Adrenal gland (tissue), 12 donors: ENCODE data around the gene CUL1. TPM values are rescaled to one million over a fixed set of nuclear protein-coding genes. Genes with fewer than 3 reads are reported as not detected.
A peak's percentile ranks its signal among the peaks of the same experiment; 100 is the strongest.

Experiments
- DNase-seq, 7 donors: peaks; one replicate each; pipeline ENCODE4 v3.0.0-alpha.2; 2019 to 2020
- H3K27ac ChIP-seq, 5 donors: fragments of 200-600 bp; sonication (generic) in 4 of 5; 1 replicate in 3 of 5; 2 replicates in 2 of 5; pipeline versions ENCODE4 v1.5.1 to v1.8.0; 2016 to 2020; ENCODE audit warnings: mild to moderate bottlenecking in 1 of 5
- H3K27me3 ChIP-seq: fragments of 200-600 bp; 2 replicates; pipeline ENCODE4 v1.8.0; 2021
- H3K36me3 ChIP-seq, 2 donors: fragments of 200-600 bp; replicated peaks in 1 of 2; 1 replicate in 1 of 2; 2 replicates in 1 of 2; pipeline versions ENCODE4 v1.5.1 to v1.8.0; 2018 to 2022
- H3K4me1 ChIP-seq, 2 donors: fragments of 200-600 bp; replicated peaks in 1 of 2; 1 replicate in 1 of 2; 2 replicates in 1 of 2; pipeline versions ENCODE4 v1.5.1 to v1.8.0; 2018 to 2021
- H3K4me3 ChIP-seq, 4 donors: fragments of 200-600 bp; sonication (generic) in 3 of 4; one replicate each; pipeline ENCODE4 v1.5.1; 2016 to 2018
- H3K9me3 ChIP-seq, 3 donors: fragments of 200-600 bp; sonication (generic) in 1 of 3; replicated peaks in 1 of 3; 1 replicate in 2 of 3; 2 replicates in 1 of 3; pipeline versions ENCODE4 v1.5.1 to v1.8.0; 2016 to 2021
- POLR2A ChIP-seq, 2 donors: fragments of 450-650 bp; IDR thresholded peaks; one replicate each; pipeline ENCODE4 v1.6.1; 2017; ENCODE audit warnings: antibody characterized with exemption in 2 of 2, mild to moderate bottlenecking in 2 of 2, moderate library complexity in 1 of 2
- WGBS, 4 donors: extraction: QIAGEN DNeasy Blood & Tissue Kit in 2 of 4; methylation state at CpG; one replicate each; pipeline versions ENCODE4 v1.1.5 to v1.1.7; 2013 to 2017; 5-methylcytosine and 5-hydroxymethylcytosine counted together
- intact Hi-C, 2 donors: fragments of 100-400 bp; cut with DNase I; formaldehyde crosslinking; loops; one replicate each; pipeline versions ENCODE4 v1.14.1 to v1.15.0; 2022 to 2023
- polyA plus RNA-seq, 3 donors: library from polyadenylated mRNA; stranded (reverse); fragments of 200-250 nt in 2 of 3; fragments of 350-450 nt in 1 of 3; fragmentation: Illumina TruSeq in 1 of 3; extraction: RNeasy Lipid Tissue Mini Kit (QIAGEN cat#74804) in 1 of 3; gene quantifications; one replicate each; pipeline ENCODE4 v1.2.3, GENCODE V29; 2013 to 2014
- total RNA-seq, 9 donors: library from RNA; depleted of rRNA in 4 of 9; stranded (reverse); fragments of >200 nt in 4 of 9; fragments of 120-200 nt in 1 of 9; fragmentation: NEBNext Ultra II Directional in 1 of 9; extraction: Animal tissue kit (Norgen Biotek cat#: 25700) in 1 of 9; gene quantifications; one replicate each; pipeline versions ENCODE4 v1.1.0 to v1.2.4, GENCODE V29; 2013 to 2023
- TF ChIP-seq, protein P1 (sequence below), 6 experiments: fragments of 450-650 bp in 4 of 6; fragments of 200-600 bp in 2 of 6; sonication (generic) in 1 of 6; IDR thresholded peaks; 1 replicate in 5 of 6; 2 replicates in 1 of 6; pipeline versions ENCODE4 v1.5.1 to v1.8.0; 2016 to 2021; ENCODE audit warnings: antibody characterized with exemption in 6 of 6, mild to moderate bottlenecking in 2 of 6, moderate library complexity in 1 of 6
- donor health status: healthy with polysubstance abuse.
- donor health status: Bipolar disorder and iron deficiency.
- donor health status: DM: yes; HTN: yes; CAD: no.
- donor health status: DM: no; HTN: no; CAD: no.
- donor health status: DM: no; HTN: no; CAD: no.
- donor health status: DM: yes; HTN: yes; CAD: no.

The CUL1 gene
- total and polyA plus RNA-seq, 12 donors = 20.8 to 106 (median 38.2) TPM

GRCh38 chr7:148838905-148839304 is 140.2 kb downstream of the CUL1 start:
- WGBS, 4 donors = 74 to 86% (median 79%) methylated on average over 2 of the region's 2 CpGs
- H3K4me3 ChIP-seq = no peak overlapping the region
- H3K9me3 ChIP-seq = no peaks in the 10 kb centered on the region
- H3K27ac ChIP-seq = no peak overlapping the region
- H3K36me3 ChIP-seq = no peaks in the 10 kb centered on the region
- TF ChIP-seq, protein P1, sequence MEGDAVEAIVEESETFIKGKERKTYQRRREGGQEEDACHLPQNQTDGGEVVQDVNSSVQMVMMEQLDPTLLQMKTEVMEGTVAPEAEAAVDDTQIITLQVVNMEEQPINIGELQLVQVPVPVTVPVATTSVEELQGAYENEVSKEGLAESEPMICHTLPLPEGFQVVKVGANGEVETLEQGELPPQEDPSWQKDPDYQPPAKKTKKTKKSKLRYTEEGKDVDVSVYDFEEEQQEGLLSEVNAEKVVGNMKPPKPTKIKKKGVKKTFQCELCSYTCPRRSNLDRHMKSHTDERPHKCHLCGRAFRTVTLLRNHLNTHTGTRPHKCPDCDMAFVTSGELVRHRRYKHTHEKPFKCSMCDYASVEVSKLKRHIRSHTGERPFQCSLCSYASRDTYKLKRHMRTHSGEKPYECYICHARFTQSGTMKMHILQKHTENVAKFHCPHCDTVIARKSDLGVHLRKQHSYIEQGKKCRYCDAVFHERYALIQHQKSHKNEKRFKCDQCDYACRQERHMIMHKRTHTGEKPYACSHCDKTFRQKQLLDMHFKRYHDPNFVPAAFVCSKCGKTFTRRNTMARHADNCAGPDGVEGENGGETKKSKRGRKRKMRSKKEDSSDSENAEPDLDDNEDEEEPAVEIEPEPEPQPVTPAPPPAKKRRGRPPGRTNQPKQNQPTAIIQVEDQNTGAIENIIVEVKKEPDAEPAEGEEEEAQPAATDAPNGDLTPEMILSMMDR (IDR thresholded peaks at IDR 0.05) = no peak
- no peak for TF ChIP-seq POLR2A (IDR thresholded peaks at IDR 0.05)
- peaks cover 0 to 4% of the 10 kb centered on the region in 2 donors for H3K4me1 ChIP-seq
- DNase-seq = no peak
- no peaks in the 10 kb centered on the region for H3K27me3 ChIP-seq
- intact Hi-C loops = no loop called here

GRCh38 chr7:148847815-148848734 is 149.4 kb downstream of the CUL1 start:
- TF ChIP-seq, protein P1 (IDR thresholded peaks at IDR 0.05) = no peak
- TF ChIP-seq POLR2A (IDR thresholded peaks at IDR 0.05) = no peak
- DNase-seq = no peak
- Histone ChIP-seq H3K27ac (no peak overlapping the region), H3K4me3 (no peak overlapping the region), H3K27me3 (no peaks in the 10 kb centered on the region), H3K9me3 (no peaks in the 10 kb centered on the region), H3K4me1 (peaks cover 0 to 19% of the 10 kb centered on the region in 2 donors), H3K36me3 (no peaks in the 10 kb centered on the region)
- WGBS, 4 donors = 86 to 91% (median 87%) methylated on average over 9 of the region's 9 CpGs
- intact Hi-C loops = no loop called here

DNA sequence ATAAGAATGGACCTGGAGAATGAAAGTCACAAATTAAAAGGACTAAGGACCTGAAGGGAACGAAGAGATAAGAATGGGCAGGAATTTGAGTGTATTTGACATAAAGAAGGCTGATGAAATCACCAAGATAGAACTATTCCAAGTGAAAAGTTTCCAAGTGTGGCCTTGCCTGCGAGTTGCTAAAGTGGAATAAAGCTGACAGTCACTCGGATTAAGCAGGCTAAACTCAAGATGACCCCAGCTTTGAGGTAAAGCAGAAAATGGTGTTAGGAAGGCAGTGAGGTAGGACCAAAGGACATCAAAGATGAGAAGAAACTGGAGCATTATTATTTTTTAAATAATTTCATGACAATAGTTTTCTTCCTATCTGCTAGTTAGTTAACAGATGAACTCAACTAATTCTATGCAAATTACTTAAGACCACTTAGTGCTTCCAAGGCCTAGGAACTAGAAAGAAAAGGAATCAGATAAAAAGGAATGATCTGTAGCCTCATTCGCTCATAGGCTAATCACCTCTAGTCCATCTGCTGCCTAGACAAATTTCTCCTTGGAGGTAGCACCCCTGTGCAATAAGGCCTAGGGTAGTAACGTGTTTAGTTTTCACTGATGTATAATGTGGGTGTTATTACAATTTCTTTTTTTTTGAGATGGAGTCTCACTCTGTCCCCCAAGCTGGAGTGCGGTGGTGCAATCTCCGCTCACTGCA is 150.8 kb downstream of the CUL1 start:
- no peaks in the 10 kb centered on the region for H3K36me3 ChIP-seq
- intact Hi-C loops = no loop called here
- no peak for TF ChIP-seq POLR2A (IDR thresholded peaks at IDR 0.05)
- TF ChIP-seq, protein P1 (IDR thresholded peaks at IDR 0.05) = no peak
- H3K4me3 ChIP-seq = no peak overlapping the region
- no peaks in the 10 kb centered on the region for H3K27me3 ChIP-seq
- H3K27ac ChIP-seq = no peak overlapping the region
- 67 to 74% (median 72%) methylated on average over 7 of the region's 7 CpGs for WGBS, 4 donors
- no peaks in the 10 kb centered on the region for H3K9me3 ChIP-seq
- H3K4me1 ChIP-seq = peaks cover 0 to 19% of the 10 kb centered on the region in 2 donors
- peak in 4 of 7 donors; percentile 9 to 21 (median 16) for DNase-seq

GRCh38 chr7:148850564-148850963 is 151.9 kb downstream of the CUL1 start:
- Histone ChIP-seq H3K27me3 (no peaks in the 10 kb centered on the region), H3K4me3 (no peak overlapping the region), H3K27ac (no peak overlapping the region), H3K36me3 (no peaks in the 10 kb centered on the region), H3K9me3 (no peaks in the 10 kb centered on the region), H3K4me1 (peaks cover 0 to 18% of the 10 kb centered on the region in 2 donors)
- TF ChIP-seq, protein P1 (IDR thresholded peaks at IDR 0.05) = no peak
- TF ChIP-seq POLR2A (IDR thresholded peaks at IDR 0.05) = no peak
- intact Hi-C loops = no loop called here
- 97 to 99% (median 98%) methylated on average over 5 of the region's 5 CpGs for WGBS, 4 donors
- DNase-seq = no peak
